ENCODE data around the gene FAM193B.
"Not testable (repeated sequence)": the region's sequence is repeated elsewhere in the genome, so short reads cannot be mapped to it uniquely, and the experiment has no call there.

Gene FAM193B

DNA sequence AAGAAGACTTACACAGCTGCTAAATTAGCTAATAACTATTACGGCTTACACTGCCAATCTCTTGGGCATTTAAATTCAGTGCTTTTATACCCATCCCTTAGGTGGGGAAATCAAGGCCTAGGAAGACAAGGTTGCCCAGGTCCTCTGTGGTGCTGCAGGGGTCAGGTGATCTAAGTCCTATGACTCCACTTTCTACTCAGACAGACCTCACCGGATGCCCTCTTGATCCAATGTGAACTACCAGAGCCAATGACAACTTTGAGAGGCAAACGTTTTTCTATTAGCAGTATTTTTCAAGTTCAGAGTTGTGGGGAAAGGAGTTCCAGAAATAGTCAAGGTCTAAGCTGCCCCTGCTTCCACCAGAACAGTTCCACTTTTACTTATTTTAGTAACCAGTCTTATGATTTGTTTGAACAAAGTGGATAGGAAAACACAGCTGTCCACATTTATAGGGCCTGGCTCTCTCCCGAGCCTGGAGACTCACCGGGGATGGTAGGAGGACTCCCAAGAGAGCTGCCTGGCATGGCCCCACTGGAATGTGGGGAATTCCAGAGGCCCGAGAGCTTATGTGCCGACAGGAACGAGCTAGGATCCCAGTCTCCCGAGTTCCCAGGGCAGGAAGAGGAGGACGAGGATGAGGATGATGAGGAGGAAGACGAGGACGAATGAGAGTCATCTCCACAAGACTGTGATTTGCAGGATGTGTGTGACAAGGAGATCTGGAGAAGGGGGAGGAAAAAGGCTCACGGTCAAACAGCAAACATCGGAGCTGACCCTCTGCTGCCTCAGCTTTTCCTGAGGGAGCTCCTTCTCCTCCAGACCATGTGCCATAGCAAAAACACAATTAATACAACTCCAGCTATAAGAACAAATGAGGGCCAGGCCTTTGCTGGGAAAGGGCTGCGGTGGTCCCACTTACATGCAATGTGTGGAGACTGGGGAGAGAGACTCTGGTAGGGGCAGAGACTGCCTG is 16.7 kb downstream of the FAM193B start:
- no peak for DNase-seq (ENCODE audit: low spot score)

DNA sequence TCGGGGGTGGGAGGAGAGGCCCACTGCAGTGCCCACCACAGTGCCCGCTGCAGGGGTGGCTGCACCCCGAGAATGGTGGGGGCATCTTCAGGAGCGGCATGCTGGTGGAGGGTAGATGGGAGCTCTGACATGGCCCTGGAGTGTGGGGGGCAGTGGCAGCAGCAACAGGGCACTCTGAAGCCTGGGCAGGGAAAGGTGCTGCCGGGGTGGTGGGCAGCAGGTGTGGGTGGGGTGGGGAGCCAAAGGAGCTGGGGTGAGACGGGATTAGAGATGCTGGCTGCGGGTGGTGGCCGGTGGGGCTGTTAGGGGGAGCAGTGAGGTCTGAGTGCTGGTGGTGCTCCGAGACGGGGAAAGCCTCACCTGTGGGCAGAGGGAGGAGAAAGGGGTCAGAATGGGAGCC is 18.0 kb downstream of the FAM193B start:
- no peak for DNase-seq (ENCODE audit: low spot score)

DNA sequence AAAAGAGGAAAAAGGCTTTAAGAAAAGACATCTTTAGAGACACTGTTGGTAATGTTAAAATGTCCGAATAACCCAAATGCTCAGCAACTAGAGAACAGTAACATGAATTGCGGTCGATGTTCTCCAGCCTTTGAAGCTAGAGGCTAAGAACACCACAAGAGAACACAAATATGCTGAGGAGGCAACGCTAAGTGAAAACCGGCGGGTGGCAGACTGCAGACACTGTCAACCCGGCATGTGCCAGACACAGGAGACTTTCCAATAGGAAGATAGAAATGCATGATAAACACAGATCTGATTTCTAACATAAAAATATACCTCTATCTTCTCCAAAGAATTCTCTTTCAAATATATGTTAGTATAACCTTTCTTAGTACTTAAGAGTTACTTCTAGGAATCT is 19.2 kb downstream of the FAM193B start:
- no peak for DNase-seq (ENCODE audit: low spot score)

DNA sequence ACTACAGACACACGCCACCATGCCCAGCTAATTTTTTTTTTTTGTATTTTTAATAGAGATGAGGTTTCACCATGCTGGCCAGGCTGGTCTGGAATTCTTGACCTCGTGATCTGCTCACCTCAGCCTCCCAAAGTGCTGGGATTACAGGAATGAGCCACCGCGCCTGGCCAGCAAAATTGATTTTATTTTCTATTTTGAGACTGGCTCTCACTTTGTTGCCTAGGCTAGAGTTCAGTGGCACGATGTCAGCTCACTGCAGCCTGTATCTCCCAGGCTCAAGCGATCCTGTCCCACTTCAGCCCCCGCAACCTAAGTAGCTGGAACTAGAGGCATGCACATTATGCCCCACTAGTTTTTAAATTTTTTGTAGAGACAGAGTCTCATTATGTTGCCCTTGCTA is 19.9 kb downstream of the FAM193B start:
- not testable (repeated sequence) for DNase-seq (ENCODE audit: low spot score)

DNA sequence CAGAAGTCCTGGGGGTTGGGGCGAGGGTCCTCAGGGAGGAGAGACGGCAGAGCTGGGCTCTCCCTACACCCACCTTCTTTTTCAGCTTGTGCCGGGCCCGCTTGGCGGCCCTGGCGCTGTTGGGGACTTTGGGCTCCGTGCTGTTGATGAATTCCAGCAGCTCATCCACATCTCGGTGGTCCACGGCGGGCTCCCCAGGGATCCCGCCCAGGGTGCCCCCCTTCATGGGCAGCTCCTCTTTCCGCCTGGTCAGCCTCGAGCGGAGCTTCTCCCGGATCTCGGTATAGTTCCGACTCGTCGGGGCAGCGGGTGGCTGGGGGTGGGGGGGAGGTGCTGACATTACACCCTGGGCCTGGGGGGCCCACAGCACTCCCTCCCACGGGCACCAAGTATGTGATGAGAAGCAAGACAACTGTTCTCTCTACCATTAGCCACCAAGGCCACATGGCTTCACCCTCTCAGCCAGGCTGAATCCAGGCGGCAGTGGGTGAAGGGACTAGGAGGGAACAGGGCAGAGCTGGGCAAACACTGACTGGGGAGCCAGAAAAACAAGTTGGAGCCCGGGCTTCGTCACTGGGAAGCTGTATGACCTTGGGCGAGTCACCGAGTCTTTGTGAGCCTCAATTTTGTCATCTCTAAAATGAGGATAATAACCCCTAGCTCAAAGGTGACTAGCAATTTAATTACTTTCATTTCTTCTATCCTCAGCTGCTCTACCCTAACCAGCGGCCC is 23.0 kb downstream of the FAM193B start:
- no peak for DNase-seq (ENCODE audit: low spot score)

DNA sequence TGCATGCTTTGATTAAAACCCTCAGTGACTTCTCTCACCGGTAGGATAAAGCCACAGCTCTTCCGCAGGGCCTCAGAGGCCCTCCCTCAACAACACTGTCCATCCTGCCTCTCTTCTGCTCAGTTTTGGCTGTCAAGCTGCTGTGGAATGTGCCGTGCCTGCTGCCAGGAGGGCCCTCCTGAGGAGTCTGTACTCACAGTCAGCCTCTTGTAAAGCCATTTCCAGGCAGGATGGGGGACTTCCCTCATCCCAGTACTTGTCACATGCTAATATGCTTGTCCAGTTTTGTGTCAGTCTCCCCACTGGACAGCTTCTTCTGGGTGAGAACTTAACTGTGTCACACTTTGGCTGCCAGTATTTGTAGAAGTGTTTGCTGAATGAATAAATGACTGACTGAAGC is 23.7 kb downstream of the FAM193B start:
- no peak for DNase-seq (ENCODE audit: low spot score)

DNA sequence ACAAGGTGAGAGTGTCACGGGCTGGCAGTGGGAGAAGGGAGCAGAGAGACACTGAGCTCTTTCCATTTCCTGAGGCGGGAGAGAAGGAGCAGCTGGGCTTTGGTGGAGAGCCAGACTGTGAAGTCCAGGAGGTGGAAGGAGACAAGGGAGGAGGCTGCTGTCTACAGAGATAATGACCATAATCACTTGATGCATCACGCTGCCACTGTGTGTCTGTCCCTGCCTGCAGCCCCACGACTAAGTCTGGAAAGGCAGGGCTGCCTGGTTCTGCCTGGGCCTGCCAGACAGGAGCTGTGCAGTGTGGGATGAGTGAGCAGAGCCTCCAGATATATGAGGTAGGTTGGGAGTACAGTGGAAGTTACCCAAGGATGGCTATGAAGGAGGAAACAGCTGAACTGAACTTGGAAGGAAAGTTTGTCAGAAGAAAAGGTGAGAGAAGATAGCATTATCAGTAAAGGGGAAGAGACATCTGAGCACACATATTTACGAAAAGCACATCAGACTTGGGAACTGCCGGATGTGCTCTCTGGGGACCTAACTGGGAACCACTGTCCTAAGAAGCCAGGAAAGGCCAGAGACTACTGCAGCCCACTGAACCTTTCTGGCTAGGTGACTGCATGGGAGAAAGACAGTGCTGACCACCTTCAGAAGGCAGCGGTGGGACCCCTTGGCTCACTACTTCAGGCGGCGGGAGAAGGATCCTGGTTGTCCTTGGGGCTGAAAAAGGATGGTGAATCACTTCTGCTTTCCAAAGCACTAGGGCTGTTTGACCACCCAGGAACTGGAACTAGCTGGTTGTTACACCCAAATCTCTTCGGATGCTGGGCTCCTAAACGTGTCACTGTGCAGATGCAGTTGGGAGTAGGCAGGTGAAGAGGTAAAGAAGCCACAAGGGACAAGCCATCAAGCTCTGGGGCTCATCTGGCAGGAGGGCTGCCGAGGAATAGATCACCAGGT is 24.8 kb downstream of the FAM193B start:
- no peak for DNase-seq (ENCODE audit: low spot score)

DNA sequence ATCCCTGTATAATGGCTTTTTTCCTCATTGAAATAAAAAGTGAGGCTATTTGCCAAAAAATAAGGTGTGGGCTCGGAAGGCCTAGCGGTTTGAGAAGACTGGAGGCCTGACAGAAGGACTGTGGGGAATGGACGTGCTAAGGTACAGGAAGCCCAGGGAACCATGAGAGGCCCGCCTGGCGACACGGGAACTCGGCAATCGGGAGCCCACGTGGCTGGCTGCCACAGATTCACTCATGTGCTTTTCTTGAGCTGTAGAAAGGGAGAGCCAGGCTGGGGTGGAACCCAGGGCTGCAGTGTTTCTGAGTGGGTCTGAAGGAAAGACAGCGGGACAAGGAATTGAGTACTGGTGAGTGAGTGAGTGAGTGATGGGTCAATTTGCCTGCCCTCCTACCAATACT is 25.7 kb downstream of the FAM193B start:
- DNase-seq (ENCODE audit: low spot score), result no peak

DNA sequence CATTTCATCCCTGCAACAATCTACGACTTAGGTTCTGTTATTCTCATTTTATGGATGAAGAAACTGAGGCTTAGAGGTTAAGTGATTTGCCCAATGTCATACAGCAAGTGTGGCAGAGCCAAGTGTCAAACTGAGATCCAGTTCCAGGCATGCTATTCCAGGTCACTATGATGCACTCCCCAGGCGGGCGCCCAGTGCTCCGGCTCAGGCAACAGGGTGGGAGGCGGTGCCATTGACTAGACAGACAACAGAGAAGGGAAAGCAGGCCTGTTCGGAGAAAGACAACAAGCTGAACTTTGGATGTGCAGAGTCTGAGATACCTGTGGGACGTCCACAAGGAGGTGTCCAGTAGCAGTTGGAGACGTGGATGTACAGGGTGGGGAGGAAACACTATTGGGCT is 26.8 kb downstream of the FAM193B start:
- DNase-seq (ENCODE audit: low spot score), result no peak

DNA sequence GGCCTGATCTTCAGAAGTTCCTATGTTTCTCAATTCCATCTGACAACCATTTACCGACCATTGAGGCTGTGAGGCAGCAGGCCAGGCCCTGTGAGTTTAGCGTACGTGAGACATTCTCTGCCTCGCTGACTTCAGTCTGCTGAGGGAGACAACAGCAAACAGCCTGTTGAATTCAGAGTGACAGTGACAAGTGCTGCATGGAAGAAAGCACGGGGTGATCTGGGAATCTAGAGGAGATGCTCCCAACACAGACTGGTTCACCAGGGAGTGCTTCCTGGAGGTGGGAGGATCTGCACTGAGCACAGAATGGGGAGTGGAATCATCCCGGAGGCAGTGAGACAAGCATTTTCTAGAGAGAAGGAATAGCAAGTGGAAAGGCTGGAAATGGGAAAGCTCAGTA is 27.6 kb downstream of the FAM193B start:
- no peak for DNase-seq (ENCODE audit: low spot score)

DNA sequence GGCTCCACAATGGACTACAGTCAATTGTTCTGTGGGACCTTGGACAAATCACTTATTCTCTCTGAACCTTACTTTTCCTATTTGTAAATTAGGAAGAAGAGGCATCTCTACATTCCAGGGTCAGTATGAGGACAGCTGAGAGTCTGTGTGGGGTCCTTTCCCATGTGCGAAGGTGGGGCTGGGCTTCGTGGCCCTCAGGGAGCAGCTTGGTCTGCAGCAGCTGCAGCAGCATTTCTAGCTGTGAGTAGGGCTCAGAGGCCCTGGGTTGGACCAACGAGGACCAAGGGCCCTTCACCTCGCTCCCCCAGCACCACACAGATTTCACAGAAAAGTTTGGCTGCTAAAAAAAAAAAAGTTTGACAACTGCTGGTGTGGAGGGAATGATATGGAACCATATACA is 28.2 kb downstream of the FAM193B start:
- DNase-seq (ENCODE audit: low spot score), result no peak

DNA sequence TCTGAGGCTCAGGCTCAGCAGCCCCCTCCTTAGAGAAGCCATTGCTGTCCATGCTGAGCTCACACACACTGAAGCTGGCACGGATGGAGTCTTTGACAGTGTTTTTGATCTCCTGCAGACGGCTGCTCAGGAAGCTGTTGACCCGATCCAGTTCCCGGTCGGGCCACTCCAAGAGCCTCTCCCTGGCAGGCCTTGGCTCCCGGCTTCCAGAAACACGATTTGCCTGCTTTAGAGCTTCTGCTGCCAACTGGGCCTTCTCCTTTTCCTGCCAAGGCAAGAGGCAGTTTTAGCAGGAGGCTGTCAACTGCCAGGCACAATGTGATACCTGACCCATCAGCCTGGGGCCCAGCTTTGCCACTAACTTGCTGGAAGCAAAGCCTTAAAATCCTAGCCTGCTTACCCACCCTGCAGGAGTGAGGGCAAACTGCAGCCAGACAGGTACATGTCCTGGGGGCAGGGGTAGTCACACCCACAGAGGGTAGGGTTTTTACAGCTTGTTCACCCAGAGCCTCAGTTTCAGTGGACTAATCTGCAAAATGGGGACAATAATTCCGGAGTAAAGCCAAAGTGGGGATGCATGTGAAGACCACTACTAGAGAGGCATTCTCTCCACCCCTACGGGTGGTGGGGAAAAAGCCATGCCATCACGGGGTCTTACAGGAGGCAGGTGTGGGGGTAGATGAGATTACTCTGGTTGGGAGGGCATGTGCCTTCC is 29.3 kb downstream of the FAM193B start:
- DNase-seq (ENCODE audit: low spot score), result no peak

DNA sequence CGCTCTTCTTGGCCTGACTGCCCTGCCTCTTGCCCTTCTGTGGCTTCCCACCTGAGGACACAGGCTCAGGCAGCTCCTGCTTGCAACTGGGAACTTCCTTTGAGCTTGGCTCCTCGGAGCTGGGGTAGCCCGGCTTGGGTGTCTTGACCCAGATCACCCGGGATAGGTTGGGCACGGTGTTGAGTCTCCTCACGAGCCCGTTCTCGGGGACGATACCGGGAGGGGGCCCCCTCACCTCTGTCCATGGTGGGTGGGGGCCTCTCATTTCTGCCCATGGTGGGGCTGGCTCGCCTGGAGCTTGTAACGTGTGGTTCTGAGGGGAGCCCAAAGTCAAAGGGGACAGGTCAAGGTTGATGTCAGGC is 29.8 kb downstream of the FAM193B start:
- no peak for DNase-seq (ENCODE audit: low spot score)

DNA sequence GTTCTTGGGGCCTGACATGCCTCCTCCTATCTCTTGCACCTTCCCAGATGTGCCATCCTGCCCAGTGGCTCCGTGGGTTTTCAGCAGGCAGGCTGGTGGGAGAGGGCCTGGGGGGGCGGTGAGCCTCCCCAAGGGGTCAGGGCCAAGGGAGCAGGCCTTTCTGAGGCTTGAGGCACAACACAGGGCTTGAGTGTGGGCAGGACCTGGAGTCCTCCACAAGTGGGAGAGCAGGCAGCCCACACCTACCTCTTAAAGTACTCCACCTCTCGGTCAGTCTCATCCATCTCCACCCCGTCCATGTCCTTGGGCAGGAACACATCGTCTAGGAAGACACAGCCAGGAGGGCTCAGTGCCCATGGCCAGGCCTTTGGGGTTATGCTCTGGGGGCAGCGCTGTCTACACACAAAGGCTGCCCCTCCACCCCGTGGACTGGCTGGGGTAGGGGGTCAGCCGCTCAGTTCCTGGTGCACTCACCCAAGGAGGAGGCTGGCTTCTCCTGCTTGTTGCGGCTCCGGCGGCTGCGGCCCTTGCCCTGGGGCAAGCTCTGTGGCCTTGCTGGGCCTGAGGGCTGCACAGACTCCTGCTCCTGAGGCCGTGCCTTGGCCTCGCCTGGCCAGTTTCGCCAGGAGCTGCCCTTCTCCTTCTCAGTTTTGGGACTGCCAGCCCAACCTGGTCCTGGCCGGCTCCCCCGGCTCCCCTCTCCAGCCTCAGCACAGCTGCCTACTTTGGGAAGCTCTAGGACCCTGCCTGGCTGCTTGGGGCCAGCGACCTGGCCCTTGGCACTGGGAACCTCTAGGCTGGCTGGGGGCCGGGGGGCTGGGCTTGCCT is 30.4 kb downstream of the FAM193B start:
- DNase-seq (ENCODE audit: low spot score), result no peak

DNA sequence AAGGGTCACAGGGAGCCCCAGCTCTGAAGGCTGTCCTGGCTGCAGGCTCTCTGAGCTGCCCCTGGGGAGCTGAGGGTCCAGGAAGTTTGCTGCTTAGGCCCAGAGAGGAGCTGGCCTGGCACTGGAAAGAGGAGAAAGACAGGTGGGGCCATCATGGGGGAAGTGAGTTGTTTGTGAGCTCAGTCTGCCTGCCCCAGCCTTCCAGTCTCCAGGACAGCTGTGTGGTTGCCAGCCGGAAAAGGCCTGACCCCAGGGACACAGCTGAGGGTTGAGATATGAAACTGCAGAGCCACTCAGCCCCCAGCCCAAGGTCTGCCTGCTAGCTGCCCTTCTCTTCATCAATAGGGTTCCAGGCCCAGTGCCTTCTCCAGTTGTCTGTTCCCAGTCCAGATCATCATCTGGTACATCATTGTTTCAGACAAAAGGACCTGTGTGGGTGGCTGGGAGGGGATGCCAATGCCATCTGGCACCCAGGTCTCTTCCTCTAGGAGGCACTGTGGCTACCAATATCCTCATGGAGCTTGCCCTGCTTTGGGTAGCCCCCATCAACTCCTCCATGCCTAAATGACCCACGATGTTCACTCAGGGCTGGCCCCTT is 33.3 kb downstream of the FAM193B start:
- DNase-seq (ENCODE audit: low spot score), result no peak

DNA sequence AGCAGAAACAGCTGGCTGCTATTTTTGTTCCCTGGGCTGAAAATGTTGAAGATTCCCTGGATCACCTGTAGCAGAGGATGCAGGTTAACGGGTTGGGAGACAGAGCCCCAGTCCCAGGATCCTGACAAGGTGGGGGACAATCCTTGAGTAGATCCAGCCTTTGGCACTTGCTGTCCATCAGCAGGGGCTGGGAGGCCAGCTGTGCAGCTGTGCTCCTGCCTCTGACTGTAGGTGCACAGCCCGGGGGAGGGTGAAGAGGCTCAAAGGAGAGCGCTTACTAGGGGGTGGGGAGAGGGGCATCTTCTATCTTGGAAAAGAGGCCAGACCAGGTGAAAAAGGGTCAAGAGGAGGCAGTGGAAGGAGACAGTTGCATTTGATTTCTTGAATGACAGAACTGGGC is 34.1 kb downstream of the FAM193B start:
- no peak for DNase-seq (ENCODE audit: low spot score)

DNA sequence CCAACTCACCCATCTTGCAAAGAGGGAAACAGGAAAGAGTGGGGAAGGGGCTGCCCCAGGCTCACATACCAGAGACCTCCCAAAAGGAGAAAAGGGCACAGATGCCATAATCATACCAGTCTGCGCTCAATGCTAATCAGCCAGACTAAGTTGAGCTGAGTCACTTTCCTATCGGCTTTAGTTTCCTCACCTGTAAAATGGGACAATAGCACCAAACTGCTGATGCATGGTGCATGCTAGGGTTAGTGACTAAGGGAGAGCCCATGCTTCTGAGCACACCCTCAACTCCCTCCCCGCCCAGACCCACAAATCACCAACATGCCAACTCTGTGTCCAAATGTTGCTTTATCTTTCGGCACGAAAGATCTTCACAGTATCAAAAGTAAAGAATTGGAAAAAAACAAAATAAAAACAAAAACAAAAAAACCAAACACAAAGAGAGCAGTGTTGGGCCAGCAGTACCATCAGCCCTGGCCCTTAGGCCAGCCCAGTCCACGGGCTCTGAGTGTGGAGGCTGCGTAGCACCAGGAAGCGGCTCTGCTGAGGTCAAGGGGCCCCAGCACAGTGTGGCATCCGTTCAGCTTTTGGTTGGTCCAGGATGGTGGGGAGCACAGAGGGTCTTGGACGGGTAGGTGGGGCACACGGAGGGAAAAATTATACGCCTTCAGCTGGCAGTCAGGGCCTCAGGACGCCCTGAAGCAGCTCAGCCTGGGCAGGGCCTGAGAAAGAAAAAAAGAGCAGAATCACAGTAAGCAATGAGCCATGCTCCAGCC is 34.7 kb downstream of the FAM193B start:
- DNase-seq (ENCODE audit: low spot score), result no peak

DNA sequence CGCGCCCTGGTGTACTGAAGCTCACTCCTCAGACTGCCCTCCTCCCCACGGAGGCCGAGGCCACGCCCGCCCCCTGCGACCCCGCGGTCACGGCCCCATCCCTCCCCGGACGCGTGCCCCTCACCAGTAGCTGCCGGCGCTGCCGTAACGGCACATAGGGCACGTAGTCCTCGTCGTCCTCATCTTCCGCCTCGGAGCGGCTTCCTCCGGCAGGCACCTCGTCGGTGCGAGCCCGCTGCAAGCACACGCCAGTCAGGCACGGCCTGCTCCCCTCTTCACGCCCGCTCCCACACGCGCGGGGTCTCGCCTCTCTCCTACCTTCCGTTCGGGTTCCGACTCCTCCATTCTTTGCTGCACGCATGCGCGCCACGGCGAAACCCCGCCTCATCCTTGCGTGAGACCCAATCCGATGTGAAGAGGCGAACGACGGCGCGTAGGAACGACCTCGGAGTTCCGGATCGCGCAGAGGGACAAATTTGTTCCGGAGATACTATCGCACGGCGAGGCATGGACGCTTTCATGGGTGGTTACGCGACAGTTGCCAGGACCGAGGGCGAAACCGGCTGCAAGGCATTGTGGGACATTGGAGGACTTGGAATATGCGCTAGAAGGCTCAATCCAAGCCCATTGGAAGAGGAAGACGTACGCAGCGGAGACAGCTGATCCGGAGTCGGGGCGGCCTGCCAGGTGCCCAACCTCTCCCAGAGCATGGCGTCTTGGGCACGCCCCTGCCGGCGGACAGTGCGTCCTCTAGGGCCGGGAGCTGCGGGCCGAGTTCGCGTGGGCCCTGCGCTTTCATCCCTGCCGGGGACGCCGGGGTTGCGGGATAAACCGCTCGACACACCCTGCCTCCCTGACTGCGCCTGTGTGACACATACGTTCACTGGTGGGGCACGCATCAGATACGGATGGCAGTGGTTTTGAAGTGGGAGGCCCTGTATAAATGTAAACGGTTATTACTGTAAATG is 37.5 kb downstream of the FAM193B start, which contains the start of gene DDX41:
DDX41 (minus strand) TSS at position 361 of the 968 bp plus-strand sequence; CDS start at position 345, 16 bp downstream.
- peak; percentile 97 for DNase-seq (ENCODE audit: low spot score)
